Endodermal cell (in vitro differentiated cells): ENCODE measurements around the gene TTC7B. TPM values are rescaled to one million over a fixed set of nuclear protein-coding genes. Genes with fewer than 3 reads are reported as not detected.

ENCODE experiments used
- DNase-seq: peaks from one replicate; pipeline ENCODE4 v3.0.0-alpha.2; 2017
- H3K27ac ChIP-seq: 2 replicates; pipeline ENCODE4 v1.5.1; 2013; ENCODE audit warnings: mild to moderate bottlenecking, low read depth, low read length, moderate library complexity
- H3K27me3 ChIP-seq: 2 replicates; pipeline ENCODE4 v1.6.1; 2013; ENCODE audit warnings: mild to moderate bottlenecking, low read length, moderate library complexity; ENCODE audit not compliant: insufficient read depth, control insufficient read depth, poor library complexity, severe bottlenecking
- H3K36me3 ChIP-seq: 2 replicates; pipeline ENCODE4 v1.7.0; 2013; ENCODE audit warnings: mild to moderate bottlenecking, low read length, moderate library complexity; ENCODE audit not compliant: control insufficient read depth, insufficient read depth
- H3K4me1 ChIP-seq: one replicate; pipeline ENCODE4 v1.7.0; 2013; ENCODE audit warnings: low read length; ENCODE audit not compliant: control insufficient read depth, insufficient read depth
- H3K4me3 ChIP-seq: 2 replicates; pipeline ENCODE4 v1.5.1; 2013; ENCODE audit warnings: mild to moderate bottlenecking, low read length, moderate library complexity
- H3K9ac ChIP-seq: 2 replicates; pipeline ENCODE4 v1.6.1; 2013; ENCODE audit warnings: mild to moderate bottlenecking, low read length, moderate library complexity; ENCODE audit not compliant: poor library complexity, severe bottlenecking; ENCODE audit errors: extremely low read depth
- H3K9me3 ChIP-seq: 2 replicates; pipeline ENCODE4 v1.6.1; 2013; ENCODE audit warnings: mild to moderate bottlenecking, low read length, moderate library complexity; ENCODE audit not compliant: control insufficient read depth
- H3K27ac Mint-ChIP-seq: 2 replicates; pipeline ENCODE4 v1.8.0; 2020; ENCODE audit warnings: mixed read lengths
- H3K27me3 Mint-ChIP-seq: 2 replicates; pipeline ENCODE4 v1.8.0; 2021; ENCODE audit warnings: mild to moderate bottlenecking, mixed read lengths; ENCODE audit not compliant: insufficient read depth
- H3K36me3 Mint-ChIP-seq: 2 replicates; pipeline ENCODE4 v1.8.0; 2020; ENCODE audit warnings: low read depth, mixed read lengths
- H3K4me1 Mint-ChIP-seq: 2 replicates; pipeline ENCODE4 v1.8.0; 2020; ENCODE audit warnings: mixed read lengths
- H3K4me3 Mint-ChIP-seq: 2 replicates; pipeline ENCODE4 v1.8.0; 2020; ENCODE audit warnings: mild to moderate bottlenecking, moderate library complexity, mixed read lengths
- H3K9me3 Mint-ChIP-seq: 2 replicates; pipeline ENCODE4 v1.8.0; 2020; ENCODE audit warnings: mild to moderate bottlenecking, mixed read lengths
- WGBS, 2 experiments: methylation state at CpG; one replicate each; pipeline versions ENCODE4 v1.1.5 to v1.1.7; 2013; ENCODE audit warnings: missing lambda C conversion rate in 2 of 2, mixed read lengths in 1 of 2; ENCODE audit not compliant: insufficient coverage in 1 of 2, insufficient read length in 1 of 2; 5-methylcytosine and 5-hydroxymethylcytosine counted together
- total RNA-seq, 2 donors: library from RNA; stranded (reverse); fragmentation: NEBNext Ultra II Directional in 1 of 2; extraction: Animal tissue kit (Norgen Biotek cat#: 25700) in 1 of 2; gene quantifications; 2 replicates in 1 of 2; 3 replicates in 1 of 2; pipeline ENCODE4 v1.2.1, GENCODE V29; 2021
- TF ChIP-seq, protein P1 (sequence below): fragments of 200-600 bp; sonication (generic); conservative IDR thresholded peaks from 2 replicates; pipeline ENCODE4 v1.5.0; 2021; ENCODE audit warnings: antibody characterized with exemption, mild to moderate bottlenecking

The TTC7B gene
- total RNA-seq, 2 donors from 2014 or later: 51.3 to 62.6 TPM

DNA sequence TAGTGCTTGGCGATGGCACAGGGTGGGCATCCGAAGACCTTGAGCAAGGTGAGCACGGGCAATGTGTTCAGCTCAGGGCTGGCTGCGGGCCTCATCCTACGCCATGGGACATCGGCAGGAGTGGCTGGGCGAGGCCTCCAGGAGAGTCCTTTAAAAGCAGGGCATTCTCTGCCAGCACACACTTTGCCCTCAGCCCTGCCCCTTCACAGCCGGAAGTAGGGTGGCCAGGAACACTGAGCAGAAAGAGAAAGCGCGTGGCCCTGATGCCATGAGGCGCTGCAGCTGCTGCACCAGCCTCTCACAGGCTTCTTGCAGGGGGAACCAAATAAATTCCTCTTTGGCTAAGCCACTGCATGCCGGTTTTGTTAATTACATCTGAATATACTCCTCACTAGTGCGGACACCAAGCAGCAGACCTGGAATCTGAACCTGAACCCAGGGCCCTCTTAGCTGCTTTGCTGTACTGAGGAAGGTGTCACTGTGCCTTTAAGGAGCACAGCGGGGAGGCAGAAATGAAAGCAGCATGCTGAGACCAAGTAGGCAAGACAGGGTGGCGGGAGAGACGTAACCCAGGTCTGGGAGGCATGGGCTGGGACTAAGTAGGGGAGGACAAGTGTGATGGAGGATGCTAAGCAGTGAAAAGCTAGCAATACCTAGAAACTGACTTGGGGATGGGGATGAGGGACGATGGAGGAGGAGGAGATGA lies 155.2 kb downstream of the TTC7B start:
- no peaks in the 10 kb centered on the region for H3K9me3 Mint-ChIP-seq
- Histone ChIP-seq H3K27me3 (no peaks in the 10 kb centered on the region), H3K27ac (no peak overlapping the region), H3K9me3 (no peaks in the 10 kb centered on the region), H3K4me1 (peaks cover 5% of the 10 kb centered on the region), H3K4me3 (no peak overlapping the region), H3K36me3 (peaks cover 9% of the 10 kb centered on the region), H3K9ac (no peak overlapping the region)
- 82 to 89% methylated on average over 12 to 17 of the region's 17 CpGs for WGBS, 2 experiments
- DNase-seq: no peak
- H3K27ac Mint-ChIP-seq: peak overlapping the region; percentile 67
- H3K4me3 Mint-ChIP-seq: no peak overlapping the region
- H3K36me3 Mint-ChIP-seq: no peaks in the 10 kb centered on the region
- H3K4me1 Mint-ChIP-seq: peaks cover 20% of the 10 kb centered on the region
- H3K27me3 Mint-ChIP-seq: no peaks in the 10 kb centered on the region
- TF ChIP-seq, protein P1, sequence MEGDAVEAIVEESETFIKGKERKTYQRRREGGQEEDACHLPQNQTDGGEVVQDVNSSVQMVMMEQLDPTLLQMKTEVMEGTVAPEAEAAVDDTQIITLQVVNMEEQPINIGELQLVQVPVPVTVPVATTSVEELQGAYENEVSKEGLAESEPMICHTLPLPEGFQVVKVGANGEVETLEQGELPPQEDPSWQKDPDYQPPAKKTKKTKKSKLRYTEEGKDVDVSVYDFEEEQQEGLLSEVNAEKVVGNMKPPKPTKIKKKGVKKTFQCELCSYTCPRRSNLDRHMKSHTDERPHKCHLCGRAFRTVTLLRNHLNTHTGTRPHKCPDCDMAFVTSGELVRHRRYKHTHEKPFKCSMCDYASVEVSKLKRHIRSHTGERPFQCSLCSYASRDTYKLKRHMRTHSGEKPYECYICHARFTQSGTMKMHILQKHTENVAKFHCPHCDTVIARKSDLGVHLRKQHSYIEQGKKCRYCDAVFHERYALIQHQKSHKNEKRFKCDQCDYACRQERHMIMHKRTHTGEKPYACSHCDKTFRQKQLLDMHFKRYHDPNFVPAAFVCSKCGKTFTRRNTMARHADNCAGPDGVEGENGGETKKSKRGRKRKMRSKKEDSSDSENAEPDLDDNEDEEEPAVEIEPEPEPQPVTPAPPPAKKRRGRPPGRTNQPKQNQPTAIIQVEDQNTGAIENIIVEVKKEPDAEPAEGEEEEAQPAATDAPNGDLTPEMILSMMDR: no peak

DNA sequence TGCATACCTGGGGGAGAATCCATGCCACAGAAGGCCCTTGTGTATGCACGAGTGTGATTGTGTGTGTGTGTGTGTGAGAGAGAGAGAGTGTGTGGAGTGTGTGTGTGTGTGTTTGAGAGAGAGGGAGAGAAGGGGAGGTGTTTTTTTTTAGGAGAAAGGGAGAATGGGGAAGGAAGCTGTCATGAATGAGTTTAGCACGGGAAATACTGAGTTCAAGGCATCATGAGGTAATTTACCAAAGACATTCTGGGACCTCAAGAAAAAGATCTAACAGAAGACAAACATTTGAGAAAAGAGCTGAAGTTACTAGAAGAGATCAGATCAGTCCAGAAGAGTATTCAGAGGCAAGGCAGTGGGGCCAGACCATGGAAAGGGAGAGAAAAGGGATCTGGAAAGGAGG lies 157.1 kb downstream of the TTC7B start:
- Histone ChIP-seq H3K9me3 (no peaks in the 10 kb centered on the region), H3K4me1 (no peaks in the 10 kb centered on the region), H3K27ac (no peak overlapping the region), H3K27me3 (no peaks in the 10 kb centered on the region), H3K9ac (no peak overlapping the region), H3K36me3 (peaks cover 9% of the 10 kb centered on the region), H3K4me3 (no peak overlapping the region)
- DNase-seq: no peak
- H3K27me3 Mint-ChIP-seq: no peaks in the 10 kb centered on the region
- H3K36me3 Mint-ChIP-seq: no peaks in the 10 kb centered on the region
- H3K4me1 Mint-ChIP-seq: peaks cover 18% of the 10 kb centered on the region
- no peak overlapping the region for H3K27ac Mint-ChIP-seq
- TF ChIP-seq, protein P1: no peak
- H3K4me3 Mint-ChIP-seq: no peak overlapping the region
- 74 to 87% methylated on average over 2 of the region's 2 CpGs for WGBS, 2 experiments
- H3K9me3 Mint-ChIP-seq: no peaks in the 10 kb centered on the region

DNA sequence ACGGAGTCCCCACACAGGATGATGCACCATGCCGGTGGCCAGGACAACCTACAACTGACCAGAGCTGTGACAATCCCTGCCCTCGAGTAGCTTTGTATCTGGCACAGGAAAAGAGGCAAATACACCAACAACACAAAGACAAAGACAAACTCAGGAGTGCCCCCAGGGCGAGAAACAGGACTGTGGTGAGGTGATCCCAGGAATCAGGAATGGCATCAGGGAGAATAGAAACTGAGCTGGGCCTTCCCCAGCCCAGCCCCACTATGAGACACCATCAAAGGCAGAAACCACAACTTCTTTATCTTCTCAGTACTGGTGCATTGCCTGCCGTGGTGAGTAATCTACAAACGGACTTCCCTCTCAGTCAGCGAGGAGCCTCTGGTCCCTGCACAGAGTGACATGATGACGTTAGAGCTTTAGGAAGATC lies 157.7 kb downstream of the TTC7B start:
- Mint-ChIP-seq H3K4me3 (no peak overlapping the region), H3K4me1 (peaks cover 18% of the 10 kb centered on the region), H3K27ac (no peak overlapping the region), H3K36me3 (no peaks in the 10 kb centered on the region), H3K9me3 (no peaks in the 10 kb centered on the region), H3K27me3 (no peaks in the 10 kb centered on the region)
- H3K4me3 ChIP-seq: no peak overlapping the region
- H3K27ac ChIP-seq: no peak overlapping the region
- H3K9ac ChIP-seq: no peak overlapping the region
- TF ChIP-seq, protein P1: no peak
- H3K9me3 ChIP-seq: no peaks in the 10 kb centered on the region
- H3K27me3 ChIP-seq: no peaks in the 10 kb centered on the region
- peaks cover 9% of the 10 kb centered on the region for H3K36me3 ChIP-seq
- 88 to 100% methylated on average over 3 to 8 of the region's 8 CpGs for WGBS, 2 experiments
- no peaks in the 10 kb centered on the region for H3K4me1 ChIP-seq
- no peak for DNase-seq
